K562 (cell line): Measurements from ENCODE around the gene HSF4. TPM values are rescaled to one million over a fixed set of nuclear protein-coding genes. Genes with fewer than 3 reads are reported as not detected.
A peak's percentile ranks its signal among the peaks of the same experiment; 100 is the strongest.

ENCODE experiments used
- ATAC-seq: fragments of 200-7000 bp; cut with Tn5 transposase; 3 replicates; pipeline ENCODE4 v1.9.1; 2020; ENCODE audit warnings: moderate library complexity
- BruUV-seq: library from RNA; stranded (reverse); fragments of 400-500 nt; replicated peaks from 2 replicates; lab custom pipeline; 2021; lab: Mats Ljungman, UMichigan
- CTCF ChIA-PET: fragments of 300-600 bp; formaldehyde crosslinking; extraction: SDS; loops from one replicate; lab custom pipeline; 2021; ENCODE audit warnings: low intra/inter-chr PET ratio; lab: Yijun Ruan, JAX
- POLR2A ChIA-PET: fragments of 300-600, 350-650 bp; sonication (Branson Sonifier 250); formaldehyde crosslinking; extraction: SDS; loops from one replicate; lab custom pipeline; 2021; ENCODE audit warnings: antibody characterized with exemption, inconsistent platforms; lab: Yijun Ruan, JAX
- DNase-seq, 4 experiments: peaks; one replicate each; pipeline versions ENCODE4 v3.0.0 to v3.0.0-alpha.2; 2011 to 2018; ENCODE audit warnings: low spot score in 3 of 4, mixed read lengths in 3 of 4; ENCODE audit errors: extremely low read depth in 1 of 4
- FAIRE-seq: peaks from 2 replicates; lab custom pipeline; 2011; peaks lifted over from hg19 to GRCh38; lab: Jason Lieb, UNC
- H2AFZ ChIP-seq: 2 replicates; pipeline ENCODE4 v1.6.0; 2011; ENCODE audit warnings: low read depth, low read length, control low read depth, inconsistent platforms
- H3K27ac ChIP-seq: fragments of 200-600 bp; 3 replicates; pipeline ENCODE4 v1.8.0; 2011; ENCODE audit warnings: low read depth, mild to moderate bottlenecking, control low read depth, inconsistent platforms, low read length, moderate library complexity, mixed read lengths; ENCODE audit errors: extremely low read depth
- H3K27me3 ChIP-seq, 2 experiments: fragments of 300-600 bp in 1 of 2; 2 replicates in 1 of 2; 3 replicates in 1 of 2; pipeline versions ENCODE4 v1.6.0 to v1.8.0; 2011; ENCODE audit warnings: inconsistent platforms in 2 of 2, low read length in 2 of 2, mild to moderate bottlenecking in 1 of 2, mixed read lengths in 1 of 2, moderate library complexity in 1 of 2; ENCODE audit not compliant: control insufficient read depth in 2 of 2, insufficient read depth in 2 of 2
- H3K36me3 ChIP-seq: fragments of 300-600 bp; 3 replicates; pipeline ENCODE4 v1.8.0; 2011; ENCODE audit warnings: mild to moderate bottlenecking, low read length, inconsistent platforms; ENCODE audit not compliant: control insufficient read depth, insufficient read depth
- H3K4me1 ChIP-seq, 2 experiments: fragments of 200-600 bp in 1 of 2; replicated peaks in 1 of 2; 2 replicates in 1 of 2; 3 replicates in 1 of 2; pipeline versions ENCODE4 v1.5.1 to v1.8.0; 2011; ENCODE audit warnings: inconsistent platforms in 2 of 2, low read length in 2 of 2, mild to moderate bottlenecking in 1 of 2, mixed read lengths in 1 of 2, moderate library complexity in 1 of 2; ENCODE audit not compliant: control insufficient read depth in 2 of 2, insufficient read depth in 2 of 2
- H3K4me2 ChIP-seq: 2 replicates; pipeline ENCODE4 v1.6.1; 2011; ENCODE audit warnings: low read length, control low read depth, inconsistent platforms, mixed read lengths; ENCODE audit not compliant: insufficient read depth
- H3K4me3 ChIP-seq: fragments of 200-600 bp; sonication (generic), shearing (Covaris generic); 2 replicates; pipeline ENCODE4 v1.5.1; 2016; ENCODE audit warnings: control low read depth, inconsistent platforms
- H3K79me2 ChIP-seq: fragments of 200-600 bp; 3 replicates; pipeline ENCODE4 v1.8.0; 2011; ENCODE audit warnings: low read length, inconsistent platforms; ENCODE audit not compliant: control insufficient read depth, insufficient read depth
- H3K9ac ChIP-seq, 2 experiments: 2 replicates each; pipeline versions ENCODE4 v1.6.0 to v1.6.1; 2011; ENCODE audit warnings: low read depth in 2 of 2, low read length in 2 of 2, control low read depth in 1 of 2, inconsistent platforms in 1 of 2, mild to moderate bottlenecking in 1 of 2, mixed read lengths in 1 of 2; ENCODE audit not compliant: insufficient read depth in 1 of 2
- H3K9me1 ChIP-seq: one replicate; pipeline ENCODE4 v1.6.0; 2011; ENCODE audit warnings: inconsistent platforms, mild to moderate bottlenecking, low read length, moderate library complexity; ENCODE audit not compliant: control insufficient read depth, insufficient read depth
- H3K9me3 ChIP-seq: replicated peaks from 2 replicates; pipeline ENCODE4 v1.5.1; 2011; ENCODE audit warnings: low read depth, low read length, inconsistent platforms; ENCODE audit not compliant: control insufficient read depth, insufficient read depth
- H4K20me1 ChIP-seq: replicated peaks from 2 replicates; pipeline ENCODE4 v1.6.1; 2011; ENCODE audit warnings: low read length, inconsistent platforms, mixed read lengths; ENCODE audit not compliant: control insufficient read depth, insufficient read depth
- ADNP ChIP-seq: fragments of 200-800 bp; sonication (Bioruptor generic); IDR thresholded peaks from 2 replicates; pipeline ENCODE4 v1.6.1; 2016; ENCODE audit warnings: missing genetic modification characterization, missing compliant biosample characterization
- BRF1 ChIP-seq: IDR thresholded peaks from 3 replicates; pipeline ENCODE4 v1.6.1; 2011; ENCODE audit warnings: borderline replicate concordance, mild to moderate bottlenecking; ENCODE audit not compliant: insufficient read length; ENCODE audit errors: extremely low read depth
- C11orf30 ChIP-seq: fragments of 450-650 bp; IDR thresholded peaks from 2 replicates; pipeline ENCODE4 v1.6.1; 2016; ENCODE audit warnings: low read depth, mild to moderate bottlenecking
- EGR1 ChIP-seq: fragments of 450-650 bp; conservative IDR thresholded peaks from 2 replicates; pipeline ENCODE4 v1.6.1; 2017; ENCODE audit warnings: mild to moderate bottlenecking
- FOSL1 ChIP-seq: fragments of 200-800 bp; sonication (Bioruptor generic); conservative IDR thresholded peaks from 2 replicates; pipeline ENCODE4 v1.6.1; 2016; ENCODE audit warnings: missing genetic modification characterization, missing compliant biosample characterization
- HDAC2 ChIP-seq: fragments of 450-650 bp; IDR thresholded peaks from 2 replicates; pipeline ENCODE4 v1.6.1; 2016; ENCODE audit warnings: mild to moderate bottlenecking
- IRF1 ChIP-seq: sonication (generic); formaldehyde crosslinking; IDR thresholded peaks from 2 replicates; pipeline ENCODE4 v1.8.0; 2022; ENCODE audit warnings: missing genetic modification reagents, mild to moderate bottlenecking, borderline replicate concordance
- MLX ChIP-seq, 2 experiments: fragments of 450-650 bp in 1 of 2; sonication (generic) in 1 of 2; formaldehyde crosslinking; conservative IDR thresholded peaks; 2 replicates each; pipeline versions ENCODE4 v1.4.0 to v1.8.1; 2020 to 2022; ENCODE audit warnings: mild to moderate bottlenecking in 1 of 2, missing genetic modification reagents in 1 of 2
- MNT ChIP-seq, 2 experiments: fragments of 450-650 bp; conservative IDR thresholded peaks; 2 replicates each; pipeline ENCODE4 v1.6.1; 2017; ENCODE audit warnings: mild to moderate bottlenecking in 2 of 2, moderate library complexity in 2 of 2
- MYBL2 ChIP-seq, 2 experiments: fragments of 450-650 bp in 1 of 2; sonication (generic) in 1 of 2; formaldehyde crosslinking in 1 of 2; IDR thresholded peaks; 2 replicates each; pipeline versions ENCODE4 v1.6.1 to v1.8.1; 2017 to 2022; ENCODE audit warnings: borderline replicate concordance in 1 of 2, inconsistent platforms in 1 of 2, low read depth in 1 of 2, mild to moderate bottlenecking in 1 of 2, missing genetic modification reagents in 1 of 2, moderate library complexity in 1 of 2
- NFE2L1 ChIP-seq: fragments of 450-650 bp; IDR thresholded peaks from 2 replicates; pipeline ENCODE4 v1.6.1; 2016; ENCODE audit warnings: missing genetic modification characterization, low read depth, mild to moderate bottlenecking, missing compliant biosample characterization, moderate library complexity, borderline replicate concordance
- PRMT5 ChIP-seq: sonication (generic); formaldehyde crosslinking; IDR thresholded peaks from 2 replicates; pipeline ENCODE4 v1.5.0; 2020; ENCODE audit warnings: missing genetic modification reagents
- RCOR1 ChIP-seq, 2 experiments: IDR thresholded peaks; 2 replicates each; pipeline ENCODE4 v1.6.1; 2012; ENCODE audit warnings: low read depth in 2 of 2, low read length in 2 of 2, borderline replicate concordance in 1 of 2, improper control_type of control experiment in 1 of 2
- SMARCA4 ChIP-seq: fragments of 450-650 bp; IDR thresholded peaks from 2 replicates; pipeline ENCODE4 v1.6.1; 2016
- TARDBP ChIP-seq: fragments of 450-650 bp; IDR thresholded peaks from 2 replicates; pipeline ENCODE4 v1.6.1; 2016
- THRAP3 ChIP-seq: fragments of 450-650 bp; IDR thresholded peaks from 2 replicates; pipeline ENCODE4 v1.6.1; 2016; ENCODE audit warnings: mild to moderate bottlenecking, inconsistent platforms, borderline replicate concordance
- WHSC1 ChIP-seq: IDR thresholded peaks from one replicate; pipeline ENCODE4 v1.6.1; 2012; ENCODE audit warnings: low read length, control low read depth, inconsistent platforms
- ZFP91 ChIP-seq: sonication (generic); formaldehyde crosslinking; IDR thresholded peaks from 2 replicates; pipeline ENCODE4 v1.8.0; 2022; ENCODE audit warnings: mild to moderate bottlenecking, missing genetic modification reagents
- ZNF184 ChIP-seq: sonication (generic); formaldehyde crosslinking; IDR thresholded peaks from 2 replicates; pipeline ENCODE4 v1.5.0; 2020; ENCODE audit warnings: missing genetic modification reagents
- WGBS: fragments of 100-300 bp; shearing (Covaris generic); methylation state at CpG from one replicate; pipeline ENCODE4 v1.1.6; 2016; ENCODE audit warnings: low coverage, mixed read lengths; ENCODE audit not compliant: insufficient coverage; ENCODE audit errors: missing lambda C conversion rate; 5-methylcytosine and 5-hydroxymethylcytosine counted together
- in situ Hi-C: fragments of 300-500 bp; cut with MboI; formaldehyde crosslinking; loops from 4 replicates; pipeline ENCODE4 v1.15.0; 2018; ENCODE audit warnings: inconsistent platforms, mixed read lengths
- intact Hi-C: fragments of 100-400 bp; cut with micrococcal nuclease; formaldehyde crosslinking; loops from 2 replicates; pipeline ENCODE4 v1.14.2; 2022
- polyA plus RNA-seq, 8 experiments: library from polyadenylated mRNA; depleted of rRNA in 4 of 8; stranded (reverse) in 5 of 8; unstranded in 3 of 8; fragments of >200 nt; fragmentation: Nextera tagmentation in 2 of 8; fragmentation: Illumina TruSeq in 1 of 8; extraction: Ambion mirVana in 2 of 8; extraction: Trizol in 1 of 8; gene quantifications; 2 replicates each; pipeline versions ENCODE4 v1.2.1 to v1.2.3, GENCODE V29; 2011 to 2014; ENCODE audit warnings: inconsistent platforms in 1 of 8, missing spikeins in 1 of 8
- total RNA-seq, 7 experiments: library from RNA; depleted of rRNA in 6 of 7; stranded (reverse); fragments of >200 nt in 6 of 7; fragmentation: Illumina TruSeq in 2 of 7; extraction: Trizol in 2 of 7; gene quantifications; 2 replicates each; pipeline versions ENCODE4 v1.2.1 to v1.2.3, GENCODE V29; 2011 to 2021; ENCODE audit warnings: low replicate concordance in 1 of 7

Gene HSF4
- total and polyA plus RNA-seq, 9 of the 15 experiments (the other 6 are each of a cell fraction or from before 2014, with no cell fraction given): 0.50 to 35.4 (median 8.8) TPM; not detected in 1

- ChIA-PET POLR2A (interaction anchor here (0.7 to 1.4 kb wide), 2 partner anchors 19 to 178 kb away, joined by 3 read pairs; no protein-coding TSS in a partner anchor), CTCF (interaction anchor here (1.2 kb wide), 1 partner anchor 206 kb away, joined by 5 read pairs; no protein-coding TSS in a partner anchor)
- H4K20me1 ChIP-seq: peaks cover 11% of the 10 kb centered on the region
- no peaks in the 10 kb centered on the region for H3K9me1 ChIP-seq
- intact Hi-C loops (loop anchor here (1.0 to 10.0 kb wide), 3 partner anchors 63 to 228 kb away; no protein-coding TSS in a partner anchor), in situ Hi-C loops (no loop called here)
- no TSS peak for BruUV-seq
- no peak for DNase-seq
- H3K9ac ChIP-seq: peak overlapping the region; percentile 81 to 97; a peak in 3 of 4 replicates
- peak overlapping the region; percentile 61 for H3K4me3 ChIP-seq
- H2AFZ ChIP-seq: peak overlapping the region; percentile 91
- H3K79me2 ChIP-seq: peaks cover 14% of the 10 kb centered on the region
- no peaks in the 10 kb centered on the region for H3K9me3 ChIP-seq
- no peak for FAIRE-seq
- WGBS: 3% methylated on average over 11 of the region's 11 CpGs
- ATAC-seq: no peak
- no peaks in the 10 kb centered on the region for H3K36me3 ChIP-seq
- H3K27ac ChIP-seq: peak overlapping the region; percentile 91
- H3K27me3 ChIP-seq: no peaks in the 10 kb centered on the region
- H3K4me1 ChIP-seq: peaks cover 13 to 52% of the 10 kb centered on the region in 2 experiments
- peak overlapping the region; percentile 99 for H3K4me2 ChIP-seq
- TF ChIP-seq ADNP (tag): no peak
- TF ChIP-seq BRF1: no peak
- no peak for TF ChIP-seq PRMT5
- TF ChIP-seq EGR1: no peak
- TF ChIP-seq FOSL1 (tag): 0 out of 2 replicates have a peak, but pooled peaks have one; percentile 14
- TF ChIP-seq RCOR1 (IDR thresholded peaks at IDR 0.05; ENCODE audit: borderline replicate concordance in 1 of 2, low read depth in 2 of 2, low read length in 2 of 2): no peak; a peak in 1 of 4 replicates
- no peak for TF ChIP-seq MLX (CRISPR knock-in tag; conservative IDR thresholded peaks at IDR 0.05)
- 0 out of 2 replicates have a peak, but pooled peaks have one; percentile 27 for TF ChIP-seq SMARCA4
- no peak for TF ChIP-seq WHSC1
- no peak for TF ChIP-seq C11orf30
- TF ChIP-seq MYBL2 (IDR thresholded peaks at IDR 0.05; ENCODE audit: low read depth): no peak
- no peak for TF ChIP-seq MYBL2 (CRISPR knock-in tag; IDR thresholded peaks at IDR 0.05; ENCODE audit: borderline replicate concordance)
- TF ChIP-seq ZNF184: no peak
- no peak for TF ChIP-seq ZFP91
- no peak for TF ChIP-seq THRAP3
- TF ChIP-seq NFE2L1: no peak
- no peak for TF ChIP-seq TARDBP
- no peak for TF ChIP-seq MNT (conservative IDR thresholded peaks at IDR 0.05)
- TF ChIP-seq HDAC2: no peak
- TF ChIP-seq IRF1 (CRISPR knock-in tag): no peak
These were observed 18.7 kb downstream of the HSF4 start for GRCh38 chr16:67183284-67183626.
